ENCODE measurements around the gene PAXIP1. TPM values are rescaled to one million over a fixed set of nuclear protein-coding genes. Genes with fewer than 3 reads are reported as not detected.

The PAXIP1 gene
- total and polyA plus RNA-seq, 10 of the 15 experiments (the other 5 are each of a cell fraction or from before 2014, with no cell fraction given), result 7.3 to 27.2 (median 18.1) TPM

GRCh38 chr7:155020996-155021395 lies 18.1 kb upstream of the PAXIP1 start:
- intact Hi-C loops (cut with micrococcal nuclease; ENCODE audit: unreplicated experiment) (no loop called here), in situ Hi-C loops (cut with MboI) (no loop called here)
- ChIA-PET CTCF (interaction anchor here (0.7 to 1.9 kb wide), 4 partner anchors 11 to 69 kb away, joined by 3 to 8 read pairs (median 4); no protein-coding TSS in a partner anchor), POLR2A (no interaction called here), RAD21 (ENCODE audit: unreplicated experiment) (no interaction called here), SMC1A (ENCODE audit: uncharacterized antibody, unreplicated experiment) (interaction anchor here (1.3 to 2.8 kb wide), 2 partner anchors 12 to 15 kb away, joined by 3 to 8 read pairs; no protein-coding TSS in a partner anchor)
- no peak overlapping the region for H3K4me3 ChIP-seq
- no peaks in the 10 kb centered on the region for H4K20me1 ChIP-seq (ENCODE audit: control insufficient read depth, insufficient read depth)
- 58% methylated on average over 5 of the region's 5 CpGs for WGBS (ENCODE audit: insufficient coverage, insufficient replicate concordance, low lambda C conversion rate, missing lambda C conversion rate)
- no TSS peak for BruUV-seq (replicated peaks)
- no peak overlapping the region for H3K9ac ChIP-seq (ENCODE audit: control insufficient read depth, insufficient read depth, low read length)
- H3K36me3 ChIP-seq (ENCODE audit: control insufficient read depth in 2 of 2, insufficient read depth in 2 of 2, low read length in 1 of 2), result no peaks in the 10 kb centered on the region
- no peak overlapping the region for H2AFZ ChIP-seq (ENCODE audit: control insufficient read depth, low read depth, low read length)
- DNase-seq (ENCODE audit: low read depth, low spot score) (no peak), ATAC-seq (no peak), FAIRE-seq (no peak)
- TF ChIP-seq PML (IDR thresholded peaks at IDR 0.05; ENCODE audit: low read length), result no peak
- TF ChIP-seq GATAD2B (conservative IDR thresholded peaks at IDR 0.05; ENCODE audit: low read depth), result no peak
- no peak for TF ChIP-seq HDAC6 (IDR thresholded peaks at IDR 0.05; ENCODE audit: unreplicated experiment)
- no peak for TF ChIP-seq NFYB (IDR thresholded peaks at IDR 0.05; ENCODE audit: insufficient read depth, low read depth, low read length)
- TF ChIP-seq E2F4 (IDR thresholded peaks at IDR 0.05; ENCODE audit: low read depth, low read length), result no peak
- TF ChIP-seq YBX1 (IDR thresholded peaks at IDR 0.05), result no peak
- no peak for TF ChIP-seq POLR2AphosphoS2 (IDR thresholded peaks at IDR 0.05; ENCODE audit: low read depth, low read length)
- no peak for TF ChIP-seq SRF (IDR thresholded peaks at IDR 0.05; ENCODE audit: low read depth in 2 of 2, low read length in 2 of 2)
- no peak for TF ChIP-seq NFIC (IDR thresholded peaks at IDR 0.05; ENCODE audit: low read depth, low read length)
- TF ChIP-seq MLLT1 (IDR thresholded peaks at IDR 0.05), result no peak
- no peak for TF ChIP-seq ZZZ3 (IDR thresholded peaks at IDR 0.05; ENCODE audit: control insufficient read depth, insufficient read length, low read depth)
- no peak for TF ChIP-seq ZNF274 (IDR thresholded peaks at IDR 0.05; ENCODE audit: insufficient read depth, insufficient read length)
- TF ChIP-seq NRF1 (conservative IDR thresholded peaks at IDR 0.05; ENCODE audit: low read depth, low read length), result no peak
- H3K4me2 ChIP-seq (ENCODE audit: control insufficient read depth, insufficient read depth), result no peak overlapping the region
- no peaks in the 10 kb centered on the region for H3K79me2 ChIP-seq (ENCODE audit: control insufficient read depth, insufficient read depth, low read length)
- H3K27me3 ChIP-seq (replicated peaks in 1 of 2; ENCODE audit: control insufficient read depth in 2 of 2, insufficient read depth in 2 of 2, low read length in 1 of 2), result no peaks in the 10 kb centered on the region
- no peaks in the 10 kb centered on the region for H3K9me3 ChIP-seq (replicated peaks; ENCODE audit: control insufficient read depth, insufficient read depth, low read length)
- no peak overlapping the region for H3K27ac ChIP-seq (ENCODE audit: control insufficient read depth, insufficient read depth)
- no peaks in the 10 kb centered on the region for H3K4me1 ChIP-seq (ENCODE audit: control insufficient read depth, insufficient read depth, low read length)

Measured in GM12878 (cell line).